K562 (cell line): ENCODE results near the gene CFAP92. TPM values are rescaled to one million over a fixed set of nuclear protein-coding genes. Genes with fewer than 3 reads are reported as not detected.
A peak's percentile ranks its signal among the peaks of the same experiment; 100 is the strongest.

Experiments
- ATAC-seq: fragments of 200-7000 bp; cut with Tn5 transposase; 3 replicates; pipeline ENCODE4 v1.9.1; 2020; ENCODE audit warnings: moderate library complexity
- BruUV-seq: library from RNA; stranded (reverse); fragments of 400-500 nt; replicated peaks from 2 replicates; lab custom pipeline; 2021; lab: Mats Ljungman, UMichigan
- CTCF ChIA-PET: fragments of 300-600 bp; formaldehyde crosslinking; extraction: SDS; loops from one replicate; lab custom pipeline; 2021; ENCODE audit warnings: low intra/inter-chr PET ratio; lab: Yijun Ruan, JAX
- POLR2A ChIA-PET: fragments of 300-600, 350-650 bp; sonication (Branson Sonifier 250); formaldehyde crosslinking; extraction: SDS; loops from one replicate; lab custom pipeline; 2021; ENCODE audit warnings: antibody characterized with exemption, inconsistent platforms; lab: Yijun Ruan, JAX
- DNase-seq, 4 experiments: peaks; one replicate each; pipeline versions ENCODE4 v3.0.0 to v3.0.0-alpha.2; 2011 to 2018; ENCODE audit warnings: low spot score in 3 of 4, mixed read lengths in 3 of 4; ENCODE audit errors: extremely low read depth in 1 of 4
- FAIRE-seq: peaks from 2 replicates; lab custom pipeline; 2011; peaks lifted over from hg19 to GRCh38; lab: Jason Lieb, UNC
- H2AFZ ChIP-seq: 2 replicates; pipeline ENCODE4 v1.6.0; 2011; ENCODE audit warnings: low read depth, low read length, control low read depth, inconsistent platforms
- H3K27ac ChIP-seq: fragments of 200-600 bp; 3 replicates; pipeline ENCODE4 v1.8.0; 2011; ENCODE audit warnings: low read depth, mild to moderate bottlenecking, control low read depth, inconsistent platforms, low read length, moderate library complexity, mixed read lengths; ENCODE audit errors: extremely low read depth
- H3K27me3 ChIP-seq, 2 experiments: fragments of 300-600 bp in 1 of 2; 2 replicates in 1 of 2; 3 replicates in 1 of 2; pipeline versions ENCODE4 v1.6.0 to v1.8.0; 2011; ENCODE audit warnings: inconsistent platforms in 2 of 2, low read length in 2 of 2, mild to moderate bottlenecking in 1 of 2, mixed read lengths in 1 of 2, moderate library complexity in 1 of 2; ENCODE audit not compliant: control insufficient read depth in 2 of 2, insufficient read depth in 2 of 2
- H3K36me3 ChIP-seq: fragments of 300-600 bp; 3 replicates; pipeline ENCODE4 v1.8.0; 2011; ENCODE audit warnings: mild to moderate bottlenecking, low read length, inconsistent platforms; ENCODE audit not compliant: control insufficient read depth, insufficient read depth
- H3K4me1 ChIP-seq, 2 experiments: fragments of 200-600 bp in 1 of 2; replicated peaks in 1 of 2; 2 replicates in 1 of 2; 3 replicates in 1 of 2; pipeline versions ENCODE4 v1.5.1 to v1.8.0; 2011; ENCODE audit warnings: inconsistent platforms in 2 of 2, low read length in 2 of 2, mild to moderate bottlenecking in 1 of 2, mixed read lengths in 1 of 2, moderate library complexity in 1 of 2; ENCODE audit not compliant: control insufficient read depth in 2 of 2, insufficient read depth in 2 of 2
- H3K4me2 ChIP-seq: 2 replicates; pipeline ENCODE4 v1.6.1; 2011; ENCODE audit warnings: low read length, control low read depth, inconsistent platforms, mixed read lengths; ENCODE audit not compliant: insufficient read depth
- H3K4me3 ChIP-seq: fragments of 200-600 bp; sonication (generic), shearing (Covaris generic); 2 replicates; pipeline ENCODE4 v1.5.1; 2016; ENCODE audit warnings: control low read depth, inconsistent platforms
- H3K79me2 ChIP-seq: fragments of 200-600 bp; 3 replicates; pipeline ENCODE4 v1.8.0; 2011; ENCODE audit warnings: low read length, inconsistent platforms; ENCODE audit not compliant: control insufficient read depth, insufficient read depth
- H3K9ac ChIP-seq, 2 experiments: 2 replicates each; pipeline versions ENCODE4 v1.6.0 to v1.6.1; 2011; ENCODE audit warnings: low read depth in 2 of 2, low read length in 2 of 2, control low read depth in 1 of 2, inconsistent platforms in 1 of 2, mild to moderate bottlenecking in 1 of 2, mixed read lengths in 1 of 2; ENCODE audit not compliant: insufficient read depth in 1 of 2
- H3K9me1 ChIP-seq: one replicate; pipeline ENCODE4 v1.6.0; 2011; ENCODE audit warnings: inconsistent platforms, mild to moderate bottlenecking, low read length, moderate library complexity; ENCODE audit not compliant: control insufficient read depth, insufficient read depth
- H3K9me3 ChIP-seq: replicated peaks from 2 replicates; pipeline ENCODE4 v1.5.1; 2011; ENCODE audit warnings: low read depth, low read length, inconsistent platforms; ENCODE audit not compliant: control insufficient read depth, insufficient read depth
- H4K20me1 ChIP-seq: replicated peaks from 2 replicates; pipeline ENCODE4 v1.6.1; 2011; ENCODE audit warnings: low read length, inconsistent platforms, mixed read lengths; ENCODE audit not compliant: control insufficient read depth, insufficient read depth
- FIP1L1 ChIP-seq: fragments of 200-400 bp; formaldehyde crosslinking; IDR thresholded peaks from 2 replicates; pipeline ENCODE4 v1.6.1; 2018; ENCODE audit warnings: mild to moderate bottlenecking, low read depth, low read length; ENCODE audit not compliant: poor library complexity, severe bottlenecking
- FOXK1 ChIP-seq: sonication (generic); formaldehyde crosslinking; IDR thresholded peaks from 2 replicates; pipeline ENCODE4 v1.8.0; 2022; ENCODE audit warnings: missing genetic modification reagents, mild to moderate bottlenecking, borderline replicate concordance
- FOXP1 ChIP-seq: sonication (generic); formaldehyde crosslinking; IDR thresholded peaks from 2 replicates; pipeline ENCODE4 v1.8.0; 2022; ENCODE audit warnings: mild to moderate bottlenecking, missing genetic modification reagents
- WGBS: fragments of 100-300 bp; shearing (Covaris generic); methylation state at CpG from one replicate; pipeline ENCODE4 v1.1.6; 2016; ENCODE audit warnings: low coverage, mixed read lengths; ENCODE audit not compliant: insufficient coverage; ENCODE audit errors: missing lambda C conversion rate; 5-methylcytosine and 5-hydroxymethylcytosine counted together
- in situ Hi-C: fragments of 300-500 bp; cut with MboI; formaldehyde crosslinking; loops from 4 replicates; pipeline ENCODE4 v1.15.0; 2018; ENCODE audit warnings: inconsistent platforms, mixed read lengths
- intact Hi-C: fragments of 100-400 bp; cut with micrococcal nuclease; formaldehyde crosslinking; loops from 2 replicates; pipeline ENCODE4 v1.14.2; 2022
- polyA plus RNA-seq, 8 experiments: library from polyadenylated mRNA; depleted of rRNA in 4 of 8; stranded (reverse) in 5 of 8; unstranded in 3 of 8; fragments of >200 nt; fragmentation: Nextera tagmentation in 2 of 8; fragmentation: Illumina TruSeq in 1 of 8; extraction: Ambion mirVana in 2 of 8; extraction: Trizol in 1 of 8; gene quantifications; 2 replicates each; pipeline versions ENCODE4 v1.2.1 to v1.2.3, GENCODE V29; 2011 to 2014; ENCODE audit warnings: inconsistent platforms in 1 of 8, missing spikeins in 1 of 8
- total RNA-seq, 7 experiments: library from RNA; depleted of rRNA in 6 of 7; stranded (reverse); fragments of >200 nt in 6 of 7; fragmentation: Illumina TruSeq in 2 of 7; extraction: Trizol in 2 of 7; gene quantifications; 2 replicates each; pipeline versions ENCODE4 v1.2.1 to v1.2.3, GENCODE V29; 2011 to 2021; ENCODE audit warnings: low replicate concordance in 1 of 7
- TF ChIP-seq, protein P1 (sequence below): sonication (generic); formaldehyde crosslinking; IDR thresholded peaks from 2 replicates; pipeline ENCODE4 v1.8.0; 2022; ENCODE audit warnings: mild to moderate bottlenecking, missing genetic modification reagents
- TF ChIP-seq, protein P2 (sequence below): fragments of 450-650 bp; IDR thresholded peaks from 2 replicates; pipeline ENCODE4 v1.6.1; 2016; ENCODE audit warnings: mild to moderate bottlenecking, moderate library complexity

CFAP92 gene
- total and polyA plus RNA-seq, 9 of the 15 experiments (the other 6 are each of a cell fraction or from before 2014, with no cell fraction given), result 0.06 to 0.62 (median 0.36) TPM

DNA sequence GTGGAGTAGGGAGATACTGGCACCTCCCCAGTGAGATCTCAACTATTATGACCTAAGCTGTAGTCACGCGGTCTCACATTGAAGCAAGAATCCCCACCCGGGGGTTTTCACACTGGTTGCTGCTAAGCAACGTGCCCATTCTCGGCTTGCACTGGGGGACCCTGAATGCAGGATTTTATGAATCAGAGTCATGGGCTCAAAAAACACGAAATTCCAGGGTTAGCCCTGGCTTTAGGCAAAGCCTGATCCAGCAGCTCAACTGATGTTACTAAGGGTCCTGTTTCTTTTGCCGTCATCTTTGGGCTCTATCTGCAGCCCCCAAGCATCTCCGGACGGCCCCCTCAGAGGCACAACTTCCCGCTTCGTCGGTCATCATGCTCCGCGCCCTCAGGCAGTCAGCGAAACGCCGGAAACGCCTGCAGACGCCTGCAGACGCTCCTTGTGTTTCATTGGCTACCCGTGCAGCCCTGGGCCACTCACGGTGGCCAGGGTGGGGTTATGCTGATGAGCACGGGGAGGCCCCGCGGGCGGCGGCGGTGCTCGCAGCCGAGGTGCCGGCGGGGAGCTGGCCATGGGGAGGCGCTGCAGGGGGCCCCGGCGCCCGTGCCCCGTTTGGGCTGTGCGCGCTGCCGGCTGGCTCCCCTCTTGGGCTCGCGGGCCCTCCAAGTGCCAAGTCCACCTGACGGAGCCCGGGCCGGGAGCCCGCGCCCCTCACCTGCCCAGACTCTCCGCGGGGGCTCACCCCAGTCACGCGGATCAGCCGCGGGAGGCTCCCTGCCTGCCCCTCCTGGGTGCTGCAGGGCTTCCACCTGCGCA is 33.1 kb upstream of the CFAP92 start (continued):
- TF ChIP-seq FIP1L1, result peak; percentile 85
- TF ChIP-seq FOXP1 (CRISPR knock-in tag), result peak; percentile 68
- TF ChIP-seq FOXK1 (CRISPR knock-in tag), result no peak
- TF ChIP-seq, protein P1, sequence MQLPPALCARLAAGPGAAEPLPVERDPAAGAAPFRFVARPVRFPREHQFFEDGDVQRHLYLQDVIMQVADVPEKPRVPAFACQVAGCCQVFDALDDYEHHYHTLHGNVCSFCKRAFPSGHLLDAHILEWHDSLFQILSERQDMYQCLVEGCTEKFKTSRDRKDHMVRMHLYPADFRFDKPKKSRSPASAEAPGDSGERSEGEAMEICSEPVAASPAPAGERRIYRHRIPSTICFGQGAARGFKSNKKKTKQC (CRISPR knock-in tag), result 0 out of 2 replicates have a peak, but pooled peaks have one; percentile 11

- Histone ChIP-seq H2AFZ (peak overlapping the region; percentile 95; the same call in 1 of the 2 replicates), H3K9me1 (no peaks in the 10 kb centered on the region), H3K4me3 (no peak overlapping the region), H3K9ac (peak overlapping the region; percentile 28 to 56; a peak in 3 of 4 replicates), H3K79me2 (no peaks in the 10 kb centered on the region), H3K27ac (no peak overlapping the region), H3K9me3 (peaks cover 2% of the 10 kb centered on the region; the same call in 1 of the 2 replicates), H3K4me2 (peak overlapping the region; percentile 77; the same call in 1 of the 2 replicates), H4K20me1 (no peaks in the 10 kb centered on the region), H3K27me3 (no peaks in the 10 kb centered on the region), H3K4me1 (peaks cover 10 to 26% of the 10 kb centered on the region in 2 experiments; a peak in 4 of 5 replicates), H3K36me3 (no peaks in the 10 kb centered on the region)
- ChIA-PET POLR2A (interaction anchor here (0.5 to 2.7 kb wide), 8 partner anchors 9 to 1327 kb away, joined by 3 to 22 read pairs (median 3); no protein-coding TSS in a partner anchor), CTCF (no interaction called here)
- intact Hi-C loops (loop anchor here (5.0 to 10.0 kb wide), 2 partner anchors 54 to 59 kb away; no protein-coding TSS in a partner anchor), in situ Hi-C loops (no loop called here)
- DNase-seq, result no peak
- FAIRE-seq, result no peak
- 55% methylated on average over 8 of the region's 8 CpGs for WGBS
- no peak for ATAC-seq
- BruUV-seq, result no TSS peak
- TF ChIP-seq, protein P2, sequence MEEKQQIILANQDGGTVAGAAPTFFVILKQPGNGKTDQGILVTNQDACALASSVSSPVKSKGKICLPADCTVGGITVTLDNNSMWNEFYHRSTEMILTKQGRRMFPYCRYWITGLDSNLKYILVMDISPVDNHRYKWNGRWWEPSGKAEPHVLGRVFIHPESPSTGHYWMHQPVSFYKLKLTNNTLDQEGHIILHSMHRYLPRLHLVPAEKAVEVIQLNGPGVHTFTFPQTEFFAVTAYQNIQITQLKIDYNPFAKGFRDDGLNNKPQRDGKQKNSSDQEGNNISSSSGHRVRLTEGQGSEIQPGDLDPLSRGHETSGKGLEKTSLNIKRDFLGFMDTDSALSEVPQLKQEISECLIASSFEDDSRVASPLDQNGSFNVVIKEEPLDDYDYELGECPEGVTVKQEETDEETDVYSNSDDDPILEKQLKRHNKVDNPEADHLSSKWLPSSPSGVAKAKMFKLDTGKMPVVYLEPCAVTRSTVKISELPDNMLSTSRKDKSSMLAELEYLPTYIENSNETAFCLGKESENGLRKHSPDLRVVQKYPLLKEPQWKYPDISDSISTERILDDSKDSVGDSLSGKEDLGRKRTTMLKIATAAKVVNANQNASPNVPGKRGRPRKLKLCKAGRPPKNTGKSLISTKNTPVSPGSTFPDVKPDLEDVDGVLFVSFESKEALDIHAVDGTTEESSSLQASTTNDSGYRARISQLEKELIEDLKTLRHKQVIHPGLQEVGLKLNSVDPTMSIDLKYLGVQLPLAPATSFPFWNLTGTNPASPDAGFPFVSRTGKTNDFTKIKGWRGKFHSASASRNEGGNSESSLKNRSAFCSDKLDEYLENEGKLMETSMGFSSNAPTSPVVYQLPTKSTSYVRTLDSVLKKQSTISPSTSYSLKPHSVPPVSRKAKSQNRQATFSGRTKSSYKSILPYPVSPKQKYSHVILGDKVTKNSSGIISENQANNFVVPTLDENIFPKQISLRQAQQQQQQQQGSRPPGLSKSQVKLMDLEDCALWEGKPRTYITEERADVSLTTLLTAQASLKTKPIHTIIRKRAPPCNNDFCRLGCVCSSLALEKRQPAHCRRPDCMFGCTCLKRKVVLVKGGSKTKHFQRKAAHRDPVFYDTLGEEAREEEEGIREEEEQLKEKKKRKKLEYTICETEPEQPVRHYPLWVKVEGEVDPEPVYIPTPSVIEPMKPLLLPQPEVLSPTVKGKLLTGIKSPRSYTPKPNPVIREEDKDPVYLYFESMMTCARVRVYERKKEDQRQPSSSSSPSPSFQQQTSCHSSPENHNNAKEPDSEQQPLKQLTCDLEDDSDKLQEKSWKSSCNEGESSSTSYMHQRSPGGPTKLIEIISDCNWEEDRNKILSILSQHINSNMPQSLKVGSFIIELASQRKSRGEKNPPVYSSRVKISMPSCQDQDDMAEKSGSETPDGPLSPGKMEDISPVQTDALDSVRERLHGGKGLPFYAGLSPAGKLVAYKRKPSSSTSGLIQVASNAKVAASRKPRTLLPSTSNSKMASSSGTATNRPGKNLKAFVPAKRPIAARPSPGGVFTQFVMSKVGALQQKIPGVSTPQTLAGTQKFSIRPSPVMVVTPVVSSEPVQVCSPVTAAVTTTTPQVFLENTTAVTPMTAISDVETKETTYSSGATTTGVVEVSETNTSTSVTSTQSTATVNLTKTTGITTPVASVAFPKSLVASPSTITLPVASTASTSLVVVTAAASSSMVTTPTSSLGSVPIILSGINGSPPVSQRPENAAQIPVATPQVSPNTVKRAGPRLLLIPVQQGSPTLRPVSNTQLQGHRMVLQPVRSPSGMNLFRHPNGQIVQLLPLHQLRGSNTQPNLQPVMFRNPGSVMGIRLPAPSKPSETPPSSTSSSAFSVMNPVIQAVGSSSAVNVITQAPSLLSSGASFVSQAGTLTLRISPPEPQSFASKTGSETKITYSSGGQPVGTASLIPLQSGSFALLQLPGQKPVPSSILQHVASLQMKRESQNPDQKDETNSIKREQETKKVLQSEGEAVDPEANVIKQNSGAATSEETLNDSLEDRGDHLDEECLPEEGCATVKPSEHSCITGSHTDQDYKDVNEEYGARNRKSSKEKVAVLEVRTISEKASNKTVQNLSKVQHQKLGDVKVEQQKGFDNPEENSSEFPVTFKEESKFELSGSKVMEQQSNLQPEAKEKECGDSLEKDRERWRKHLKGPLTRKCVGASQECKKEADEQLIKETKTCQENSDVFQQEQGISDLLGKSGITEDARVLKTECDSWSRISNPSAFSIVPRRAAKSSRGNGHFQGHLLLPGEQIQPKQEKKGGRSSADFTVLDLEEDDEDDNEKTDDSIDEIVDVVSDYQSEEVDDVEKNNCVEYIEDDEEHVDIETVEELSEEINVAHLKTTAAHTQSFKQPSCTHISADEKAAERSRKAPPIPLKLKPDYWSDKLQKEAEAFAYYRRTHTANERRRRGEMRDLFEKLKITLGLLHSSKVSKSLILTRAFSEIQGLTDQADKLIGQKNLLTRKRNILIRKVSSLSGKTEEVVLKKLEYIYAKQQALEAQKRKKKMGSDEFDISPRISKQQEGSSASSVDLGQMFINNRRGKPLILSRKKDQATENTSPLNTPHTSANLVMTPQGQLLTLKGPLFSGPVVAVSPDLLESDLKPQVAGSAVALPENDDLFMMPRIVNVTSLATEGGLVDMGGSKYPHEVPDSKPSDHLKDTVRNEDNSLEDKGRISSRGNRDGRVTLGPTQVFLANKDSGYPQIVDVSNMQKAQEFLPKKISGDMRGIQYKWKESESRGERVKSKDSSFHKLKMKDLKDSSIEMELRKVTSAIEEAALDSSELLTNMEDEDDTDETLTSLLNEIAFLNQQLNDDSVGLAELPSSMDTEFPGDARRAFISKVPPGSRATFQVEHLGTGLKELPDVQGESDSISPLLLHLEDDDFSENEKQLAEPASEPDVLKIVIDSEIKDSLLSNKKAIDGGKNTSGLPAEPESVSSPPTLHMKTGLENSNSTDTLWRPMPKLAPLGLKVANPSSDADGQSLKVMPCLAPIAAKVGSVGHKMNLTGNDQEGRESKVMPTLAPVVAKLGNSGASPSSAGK, result peak; percentile 56
These were observed 32.0 kb upstream of the CFAP92 start for GRCh38 chr3:129025691-129026435.
